Occipital lobe (tissue), 2 donors: ENCODE data around the gene TTC32. TPM values are rescaled to one million over a fixed set of nuclear protein-coding genes. Genes with fewer than 3 reads are reported as not detected.
"Not testable (repeated sequence)": the region's sequence is repeated elsewhere in the genome, so short reads cannot be mapped to it uniquely, and the experiment has no call there.

Experiments
- DNase-seq: peaks from one replicate; lab custom pipeline; 2025; lab: John Stamatoyannopoulos, UW
- total RNA-seq: library from RNA; depleted of rRNA; stranded (reverse); fragments of >200 nt; gene quantifications from one replicate; pipeline ENCODE4 v1.2.3, GENCODE V29; 2014

Gene TTC32
- total RNA-seq, 1 donor from 2014 or later: 22.3 TPM

DNA sequence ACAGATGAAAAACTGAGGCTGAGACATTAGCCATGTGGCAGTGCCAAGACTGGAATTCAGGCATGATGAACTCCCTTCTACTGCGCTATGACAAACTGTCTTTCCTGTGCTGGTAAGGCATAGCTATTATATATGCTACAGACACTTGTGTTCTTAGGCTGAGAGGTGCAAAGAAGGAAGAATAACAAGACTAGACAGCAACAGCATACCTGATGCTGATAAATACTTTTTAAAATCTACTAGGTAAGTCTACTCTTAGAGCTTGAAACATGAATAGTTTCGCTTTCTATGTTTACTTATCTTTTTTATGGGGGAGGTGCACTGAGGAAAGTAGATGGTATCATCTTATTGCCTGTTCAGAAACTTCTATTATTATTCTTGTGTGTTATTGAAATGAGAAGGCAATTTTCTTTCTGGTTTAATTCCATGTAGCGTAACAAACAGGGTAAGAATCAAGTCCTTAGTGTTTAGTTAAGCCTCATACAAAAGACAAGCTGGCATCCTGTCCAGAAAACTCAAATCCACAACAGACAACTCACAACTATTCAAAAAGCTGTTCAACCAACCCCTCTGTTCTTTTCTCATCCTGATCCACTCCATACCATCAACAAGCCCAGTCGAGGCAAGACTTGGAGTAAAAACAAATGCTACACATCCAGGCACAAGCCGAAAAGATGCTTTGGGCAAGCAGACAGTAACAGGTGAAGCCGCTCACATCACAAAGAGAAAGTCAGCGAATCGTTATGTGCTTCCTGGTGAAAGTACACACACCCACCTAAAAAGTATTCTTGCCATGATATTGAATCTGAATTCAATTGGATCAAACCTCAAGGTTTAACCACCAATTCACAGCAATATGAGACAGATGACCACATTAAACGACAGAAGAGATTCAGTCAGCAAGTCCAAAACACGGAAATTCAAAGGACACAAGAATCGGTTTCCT is 1.5 kb downstream of the TTC32 start:
- DNase-seq: no peak

DNA sequence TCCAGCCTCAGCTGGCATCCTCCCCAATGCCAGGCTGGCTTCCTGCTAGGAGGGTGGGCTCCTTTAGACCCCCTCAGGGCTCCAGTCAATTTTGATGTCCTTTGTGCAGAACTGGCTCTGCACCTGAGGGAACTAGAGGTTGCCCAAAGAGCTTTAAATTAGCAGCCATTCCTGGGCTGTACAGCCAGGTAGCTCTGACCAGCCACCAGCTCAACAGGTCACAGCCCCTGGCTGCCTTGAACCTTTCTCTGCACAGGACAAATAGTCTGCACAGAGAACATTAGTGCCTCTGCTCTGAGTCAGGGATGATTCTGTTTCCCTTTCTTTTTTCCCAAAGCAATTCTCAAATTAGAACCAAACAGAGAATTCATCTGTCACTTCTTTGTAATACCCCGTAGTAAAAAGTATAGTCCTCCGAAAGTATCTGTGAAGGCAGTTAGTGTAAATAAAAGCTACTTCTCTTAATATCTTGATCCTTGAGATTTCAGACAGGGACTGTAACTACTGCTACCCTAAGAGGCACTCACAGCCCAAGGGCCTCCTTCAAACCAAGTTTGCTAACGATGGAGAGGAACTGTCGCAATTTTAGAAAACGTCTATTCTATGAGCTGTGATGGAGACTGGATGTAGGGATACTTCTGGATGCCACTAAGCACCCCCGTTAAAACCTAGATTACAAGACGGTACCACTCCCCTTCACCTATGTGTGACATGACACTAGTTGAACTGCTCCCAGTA is 3.0 kb downstream of the TTC32 start:
- no peak for DNase-seq

DNA sequence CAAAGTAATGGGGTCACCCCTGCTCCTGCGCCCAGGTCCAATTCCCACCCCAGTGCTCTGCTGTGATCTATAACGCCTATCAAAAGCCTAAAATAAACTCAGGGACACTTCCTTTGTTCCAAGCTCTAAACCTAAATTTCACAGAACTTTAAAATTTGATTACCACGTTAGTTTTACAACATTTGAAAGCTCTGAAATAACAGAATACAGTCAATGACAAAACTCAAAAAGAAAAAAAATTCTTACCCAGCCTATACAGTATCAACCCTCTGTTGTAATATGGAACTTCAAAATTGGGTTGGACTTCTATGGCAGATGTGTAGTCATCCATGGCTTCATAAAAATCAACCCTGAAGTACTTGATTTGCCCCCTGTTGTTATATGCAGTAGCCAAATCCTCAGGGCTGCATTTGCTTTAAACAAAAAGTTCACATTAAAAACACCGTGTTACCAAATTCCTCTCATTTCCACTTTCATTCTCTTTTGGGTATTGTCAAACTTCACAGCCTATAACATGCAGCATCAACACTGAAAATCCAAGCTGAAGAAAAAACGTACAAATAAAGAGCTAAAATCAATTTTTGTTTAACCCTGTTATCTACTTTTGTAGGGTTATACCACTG is 4.0 kb downstream of the TTC32 start:
- no peak for DNase-seq

DNA sequence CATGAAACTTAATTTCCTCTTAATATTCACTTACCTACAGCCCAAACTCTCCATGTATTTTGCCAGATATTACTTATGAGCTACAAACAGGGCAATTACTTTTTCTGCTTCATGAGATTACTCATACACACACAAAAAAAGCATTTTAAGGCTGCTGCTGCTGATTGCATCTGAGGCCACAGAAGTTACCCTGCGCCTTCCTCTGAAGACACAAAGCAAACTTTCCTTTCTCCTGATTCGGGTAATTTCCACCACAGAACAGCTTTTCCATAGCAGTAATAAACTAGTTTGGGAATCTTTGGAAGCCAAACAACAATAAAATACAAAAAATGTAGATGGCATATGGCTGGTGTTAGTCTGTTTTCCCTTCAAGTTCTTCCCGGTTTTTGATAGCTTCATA is 6.2 kb downstream of the TTC32 start:
- no peak for DNase-seq

DNA sequence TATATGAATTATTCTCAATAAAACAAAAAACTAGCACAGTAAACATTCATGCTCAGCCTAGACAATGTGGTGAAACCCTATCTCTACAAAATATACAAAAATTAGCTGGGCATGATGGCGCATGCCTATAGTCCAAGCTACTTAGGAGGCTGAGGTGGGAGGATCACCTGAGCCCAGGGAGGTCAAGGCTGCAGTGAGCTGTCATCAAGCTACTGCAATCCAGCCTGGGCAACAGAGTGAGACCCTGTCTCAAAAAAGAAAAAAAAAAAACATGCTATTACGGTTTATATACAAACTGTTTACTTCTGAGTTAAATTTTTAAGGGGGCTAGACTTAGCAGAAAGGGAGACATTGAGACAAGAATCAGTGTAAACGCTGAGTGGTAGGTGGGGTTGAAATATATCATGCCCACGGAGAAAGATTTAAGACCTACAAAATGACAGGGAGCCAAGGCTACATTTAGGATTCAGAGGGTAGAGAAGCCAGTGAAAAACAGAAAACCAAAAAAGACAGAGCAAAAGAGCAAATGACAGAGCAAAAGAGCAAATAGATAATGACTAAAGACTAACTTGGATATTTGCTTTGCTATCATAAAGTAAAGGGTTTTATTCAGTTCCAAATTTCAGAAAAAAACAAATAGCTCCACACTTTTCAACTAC is 7.5 kb downstream of the TTC32 start:
- no peak for DNase-seq

DNA sequence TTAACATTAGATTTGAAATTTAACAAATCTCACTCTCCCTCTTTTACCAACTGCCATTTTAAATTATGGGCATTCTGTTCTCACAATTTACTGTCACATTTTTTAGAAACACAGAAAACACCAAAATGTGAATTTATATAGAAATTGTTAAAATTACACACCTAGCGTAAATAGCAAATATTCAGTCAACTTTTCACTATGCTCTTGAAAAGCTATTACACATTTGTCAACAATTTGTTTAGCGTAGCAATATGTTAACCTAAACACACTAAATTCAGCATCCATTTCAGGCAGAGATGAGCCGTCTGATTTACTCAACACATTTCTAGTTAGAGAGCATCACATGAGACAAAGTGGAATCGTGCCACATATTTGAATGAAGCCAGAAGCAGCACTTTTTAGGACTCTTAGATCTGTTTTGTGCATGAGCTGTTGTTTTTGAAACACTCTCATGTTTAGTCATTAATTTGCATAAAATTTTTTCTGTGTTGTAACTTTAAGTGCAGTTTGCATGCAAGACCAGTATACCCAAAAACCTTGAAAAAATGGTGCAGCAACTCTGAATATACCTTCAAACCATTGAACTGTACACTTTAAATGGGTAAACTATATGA is 8.2 kb downstream of the TTC32 start:
- no peak for DNase-seq

DNA sequence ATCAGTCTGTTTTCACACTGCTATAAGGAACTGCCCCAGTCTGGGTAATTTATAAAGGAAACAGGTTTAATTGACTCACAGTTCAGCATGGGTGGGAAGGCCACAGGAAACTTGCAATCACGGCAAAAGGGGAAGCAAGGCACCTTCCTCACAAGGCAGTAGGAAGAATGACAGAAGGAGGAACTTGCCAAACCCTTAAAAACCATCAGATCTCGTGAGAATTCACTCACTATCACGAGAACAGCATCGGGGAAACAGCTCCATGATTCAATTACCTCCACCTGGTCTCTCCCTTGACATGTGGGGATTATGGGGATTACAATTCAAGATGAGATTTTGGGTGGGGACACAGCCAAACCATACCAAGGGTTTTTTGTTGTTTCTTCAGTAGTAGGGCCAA is 9.8 kb downstream of the TTC32 start:
- DNase-seq: not testable (repeated sequence)

DNA sequence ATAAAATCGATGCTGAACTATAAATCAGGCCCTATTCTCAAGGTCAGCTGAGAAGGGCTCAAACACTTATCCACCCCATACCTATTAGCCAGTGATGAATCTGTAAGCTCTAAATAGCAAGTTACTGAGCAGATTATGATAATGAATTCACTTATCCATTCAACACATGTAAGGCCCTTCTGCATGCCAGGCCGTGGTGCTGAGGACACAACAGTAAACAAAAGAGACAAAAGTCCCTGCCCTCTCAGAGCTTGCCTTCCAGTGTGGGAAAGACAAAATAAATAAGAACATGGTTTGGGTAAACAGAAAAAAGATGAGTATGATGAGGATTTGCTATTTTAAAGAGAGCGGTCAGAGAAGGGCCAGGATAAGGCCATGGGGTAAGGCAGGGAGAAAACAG is 11.7 kb downstream of the TTC32 start:
- DNase-seq: no peak

DNA sequence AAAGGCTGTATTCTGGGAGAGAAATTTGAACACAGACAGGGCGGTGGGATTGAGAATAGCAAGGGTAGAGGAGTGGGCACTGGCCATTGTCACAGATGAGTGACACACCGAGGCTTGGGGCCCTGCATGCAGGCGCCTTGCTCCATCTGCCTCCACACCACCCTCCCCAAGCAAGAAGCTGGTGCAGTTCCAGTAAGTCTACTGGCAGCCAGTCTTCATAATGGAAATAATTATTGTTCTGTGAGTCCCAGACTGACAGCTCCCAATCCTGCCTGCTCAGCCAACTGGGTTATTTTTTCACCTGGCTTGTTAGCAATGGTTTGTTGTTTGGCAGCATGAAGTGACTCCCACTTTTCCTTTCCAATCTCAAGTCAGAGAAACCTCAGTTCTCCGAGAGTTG is 13.0 kb downstream of the TTC32 start:
- no peak for DNase-seq

DNA sequence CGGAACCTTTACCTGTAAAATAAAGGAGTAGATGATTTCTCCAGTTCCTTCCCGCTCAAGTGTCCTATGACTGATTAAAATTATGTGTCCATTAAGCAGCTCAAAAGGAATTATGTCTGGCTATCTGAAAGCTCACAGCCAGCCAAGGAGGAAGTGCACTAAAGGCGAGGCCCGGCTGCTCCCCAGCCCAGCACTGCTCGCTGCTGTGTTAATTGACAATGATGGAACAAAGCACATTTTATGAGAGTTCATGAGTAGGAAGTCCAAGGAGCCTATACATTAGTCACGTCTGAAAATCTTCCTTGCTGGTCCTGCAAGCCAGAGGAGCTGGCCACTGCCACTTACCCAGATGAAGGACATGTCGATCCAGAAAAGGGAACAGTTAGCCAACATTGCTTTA is 14.3 kb downstream of the TTC32 start:
- no peak for DNase-seq

DNA sequence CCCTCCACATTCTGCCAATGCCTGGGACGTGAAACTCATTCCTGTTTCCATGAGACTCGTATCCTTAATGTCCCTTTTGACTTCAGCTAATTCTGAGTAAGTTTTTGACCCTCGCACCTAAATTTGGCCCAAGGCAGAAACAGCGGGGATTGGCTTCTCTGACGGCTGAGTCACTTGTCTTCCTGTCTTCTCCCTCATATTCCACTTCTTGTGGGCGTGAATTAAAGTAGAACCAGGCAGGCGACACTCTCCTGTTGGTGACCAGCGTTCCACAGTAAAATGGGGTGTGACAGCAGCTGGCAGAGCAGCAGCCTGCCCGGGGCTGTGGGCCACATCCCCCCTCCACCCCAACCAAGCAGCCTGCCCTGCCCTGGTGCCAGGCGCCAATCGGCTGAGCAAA is 15.5 kb downstream of the TTC32 start:
- DNase-seq: no peak

DNA sequence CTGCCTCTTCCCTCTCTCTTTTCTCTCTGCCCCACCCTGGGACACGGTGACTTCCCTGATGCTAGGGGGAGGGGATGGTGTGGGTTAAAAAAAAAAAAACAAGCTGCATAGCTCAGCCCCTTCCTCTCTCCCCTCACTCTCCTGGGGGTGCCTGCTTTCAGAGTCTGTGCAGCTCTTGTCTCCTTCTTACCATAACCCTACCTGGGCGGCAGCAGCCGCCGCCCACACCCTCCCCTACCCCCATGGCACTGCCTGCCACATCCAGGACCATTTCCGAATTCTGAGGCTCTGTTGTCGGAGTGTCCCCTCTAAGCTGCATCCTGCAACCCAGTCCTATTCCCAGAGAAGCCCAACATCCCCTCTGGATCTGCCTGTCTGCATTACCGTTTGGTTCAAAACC is 16.0 kb downstream of the TTC32 start:
- no peak for DNase-seq

DNA sequence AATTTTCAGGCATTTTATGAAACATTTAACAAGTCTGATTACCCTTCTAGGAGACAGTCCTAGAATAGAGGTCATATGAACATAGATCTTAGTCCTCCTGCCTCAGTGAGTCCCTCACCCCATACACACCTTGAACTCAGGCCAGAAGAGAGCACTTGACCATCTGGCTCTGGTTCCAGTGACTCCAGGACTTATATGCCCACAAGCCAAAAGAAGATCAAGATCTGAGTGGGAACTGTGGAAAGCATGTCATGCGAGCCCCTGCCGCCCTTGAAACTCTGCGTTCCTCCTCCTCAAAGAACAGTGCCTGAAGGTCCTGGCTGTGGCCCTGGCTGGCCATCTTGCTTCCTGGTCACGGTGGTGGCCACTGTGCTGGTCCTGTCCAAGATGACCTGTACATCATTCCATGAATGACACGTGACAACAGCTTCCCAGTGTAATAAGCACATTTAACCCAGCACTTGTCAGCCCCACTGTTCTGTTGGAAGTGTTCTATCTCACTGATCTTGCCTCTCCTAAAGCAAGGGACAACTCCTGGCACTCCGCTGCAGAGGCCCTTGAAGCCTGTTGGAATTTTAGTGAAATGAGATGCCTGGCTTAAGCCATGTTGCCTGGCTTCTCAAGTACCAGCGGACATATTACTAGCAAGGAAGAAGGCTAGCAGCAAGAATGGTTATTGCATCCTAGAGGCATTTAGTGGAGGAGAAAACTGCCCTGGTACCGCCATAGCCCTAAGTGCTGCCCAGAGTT is 17.6 kb downstream of the TTC32 start:
- DNase-seq: no peak

DNA sequence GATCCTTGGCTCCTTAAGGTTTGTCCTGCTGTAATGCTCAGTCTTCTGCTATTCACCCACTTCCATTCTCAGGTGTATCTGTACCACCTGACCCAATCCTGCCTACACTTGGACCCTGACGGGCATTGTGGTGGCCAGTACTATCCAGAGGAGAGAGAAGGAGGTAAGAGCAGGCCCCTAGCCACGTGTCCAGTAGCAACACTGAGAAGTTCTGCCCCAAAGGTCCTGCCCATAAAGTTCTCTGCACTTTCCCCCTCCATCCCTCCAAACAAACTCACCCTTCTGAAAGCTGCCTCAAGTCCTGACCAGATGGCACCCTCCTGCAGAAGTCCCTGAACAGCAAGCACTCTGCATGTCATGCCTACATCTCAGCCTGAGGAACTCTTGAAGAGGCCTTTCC is 18.3 kb downstream of the TTC32 start:
- DNase-seq: no peak

DNA sequence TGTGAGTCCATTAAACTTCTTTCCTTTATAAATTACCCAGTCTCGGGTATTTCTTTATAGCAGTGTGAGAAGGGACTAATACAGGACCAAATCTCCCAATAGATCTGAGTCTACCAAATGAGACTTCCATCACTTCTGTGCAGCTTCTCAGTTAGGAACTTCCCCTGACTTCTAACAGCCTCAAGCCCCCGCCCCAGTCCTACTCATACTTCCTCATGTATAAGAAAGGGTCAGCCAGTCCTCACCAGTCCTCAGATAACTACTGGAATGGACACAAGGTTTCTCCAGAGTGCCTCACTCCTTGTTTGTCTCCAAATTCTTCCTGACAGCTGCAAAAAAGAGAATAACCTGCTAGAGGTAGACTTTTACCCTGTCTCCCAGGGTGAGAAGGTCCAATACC is 19.5 kb downstream of the TTC32 start:
- no peak for DNase-seq

DNA sequence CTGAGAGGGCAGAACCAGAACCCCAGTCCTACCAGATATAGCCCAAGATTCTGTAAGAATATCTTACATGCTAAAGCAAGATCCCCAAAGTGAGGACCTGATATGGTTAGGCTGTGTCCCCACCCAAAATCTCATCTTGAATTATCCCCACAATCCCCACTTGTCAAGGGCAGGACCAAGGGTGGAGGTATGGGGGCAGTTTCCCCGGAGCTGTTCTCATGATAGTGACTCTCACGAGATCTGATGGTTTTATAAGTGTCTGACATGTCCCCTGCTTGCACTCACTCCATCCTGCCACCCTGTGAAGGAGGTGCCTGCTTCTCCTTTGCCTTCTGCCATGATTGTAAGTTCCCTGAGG is 19.9 kb downstream of the TTC32 start:
- no peak for DNase-seq

DNA sequence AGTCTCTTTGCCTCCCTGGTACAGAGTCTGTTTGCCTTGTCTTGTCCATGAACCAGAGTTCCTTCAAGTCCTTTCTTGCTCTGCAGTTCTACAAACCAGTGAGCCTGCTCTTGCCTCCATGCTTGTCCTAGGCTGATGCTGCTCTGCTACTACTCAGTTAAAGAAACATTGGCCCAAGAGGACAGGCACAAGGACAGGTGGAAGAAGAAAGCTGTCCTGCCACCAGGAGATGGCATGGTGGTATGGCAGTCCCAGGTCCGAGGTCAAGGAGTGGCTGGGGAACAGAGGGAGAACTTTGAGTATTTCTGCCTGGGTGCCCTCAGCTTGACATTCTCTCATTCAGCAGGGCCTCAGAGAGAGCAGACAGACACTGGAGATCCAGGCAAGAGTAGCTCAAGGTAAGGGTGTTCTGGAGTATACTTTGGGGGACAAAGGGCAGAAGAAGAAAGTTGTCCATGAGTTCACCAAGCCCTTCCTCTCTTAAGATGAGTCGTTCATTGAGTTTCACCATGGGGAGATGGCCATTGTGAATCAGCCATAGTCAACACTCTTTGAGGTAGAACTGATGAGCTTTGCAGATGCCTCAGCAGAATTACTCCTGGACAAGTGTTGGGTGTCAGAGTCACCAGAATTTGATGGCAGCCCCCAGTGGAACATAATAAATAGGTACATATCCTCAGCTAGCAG is 20.4 kb downstream of the TTC32 start:
- DNase-seq: no peak

DNA sequence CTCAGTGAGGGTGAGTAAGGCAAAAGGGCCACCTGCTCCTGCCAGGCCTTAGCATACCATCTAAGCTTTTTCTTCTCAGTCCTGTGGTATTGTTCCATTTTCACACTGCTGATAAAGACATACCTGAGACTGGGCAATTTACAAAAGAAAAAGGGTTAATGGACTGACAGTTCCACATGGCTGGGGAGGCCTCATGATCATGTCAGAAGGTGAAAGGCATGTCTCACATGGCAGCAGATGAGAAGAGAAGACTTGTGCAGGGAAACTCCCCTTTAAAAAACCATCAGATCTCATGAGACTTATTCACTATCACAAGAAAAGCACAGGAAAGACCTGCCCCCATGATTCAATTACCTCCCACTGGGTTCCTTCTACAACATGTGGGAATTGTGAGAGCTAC is 21.6 kb downstream of the TTC32 start:
- DNase-seq: not testable (repeated sequence)

DNA sequence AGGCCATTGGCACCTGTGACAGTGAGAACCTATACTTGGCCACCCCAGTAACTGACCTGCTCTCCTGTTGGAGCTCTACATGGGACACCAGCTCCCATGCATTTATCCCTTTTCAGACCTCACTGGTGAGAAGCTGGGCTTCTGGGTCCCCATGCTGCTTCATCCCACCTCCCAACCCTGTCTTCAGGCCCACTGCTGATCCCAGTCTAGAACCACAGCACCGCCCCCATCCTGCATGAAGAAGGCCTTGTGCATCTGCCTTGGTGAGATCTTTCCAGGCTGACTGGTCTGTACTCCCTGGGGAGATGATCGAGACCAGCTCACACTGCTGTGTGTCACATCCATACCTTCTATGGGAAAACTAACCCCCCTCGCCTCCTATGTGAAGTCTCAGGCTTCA is 22.7 kb downstream of the TTC32 start:
- no peak for DNase-seq
